Thoracic aorta (tissue), 2 donors: Measurements from ENCODE around the gene ALOX5. TPM values are rescaled to one million over a fixed set of nuclear protein-coding genes. Genes with fewer than 3 reads are reported as not detected.

ENCODE experiments used
- ATAC-seq: fragments of 150-250 bp; one replicate; pipeline ENCODE4 v1.8.0; 2017; ENCODE audit warnings: low read depth; ENCODE audit not compliant: insufficient number of reproducible peaks, low FRiP score
- DNase-seq: peaks from one replicate; pipeline ENCODE4 v3.0.0-alpha.2; 2020; ENCODE audit warnings: low spot score
- H3K27ac ChIP-seq, 2 donors: fragments of 200-600 bp; sonication (generic); 1 replicate in 1 of 2; 2 replicates in 1 of 2; pipeline ENCODE4 v1.5.1; 2016; ENCODE audit warnings: mild to moderate bottlenecking in 2 of 2, moderate library complexity in 2 of 2
- H3K27me3 ChIP-seq: fragments of 200-600 bp; sonication (generic); replicated peaks from 2 replicates; pipeline ENCODE4 v1.6.0; 2016; ENCODE audit warnings: mild to moderate bottlenecking; ENCODE audit not compliant: insufficient read depth
- H3K36me3 ChIP-seq: fragments of 200-600 bp; sonication (generic); one replicate; pipeline ENCODE4 v1.5.1; 2016
- H3K4me1 ChIP-seq, 2 donors: fragments of 200-600 bp; sonication (generic); 1 replicate in 1 of 2; 2 replicates in 1 of 2; pipeline versions ENCODE4 v1.5.1 to v1.6.0; 2016; ENCODE audit warnings: low read depth in 2 of 2, mild to moderate bottlenecking in 1 of 2; ENCODE audit not compliant: control insufficient read depth in 1 of 2
- H3K4me3 ChIP-seq: fragments of 200-600 bp; sonication (generic); 2 replicates; pipeline ENCODE4 v1.5.1; 2016; ENCODE audit warnings: mild to moderate bottlenecking
- H3K9me3 ChIP-seq: fragments of 200-600 bp; sonication (generic); 2 replicates; pipeline ENCODE4 v1.5.1; 2016
- total RNA-seq, 2 donors: library from RNA; depleted of rRNA; stranded (reverse); fragments of >200 nt; gene quantifications; one replicate each; pipeline versions ENCODE4 v1.1.0 to v1.2.3, GENCODE V29; 2016
- TF ChIP-seq, protein P1 (sequence below): fragments of 200-600 bp; sonication (generic); IDR thresholded peaks from one replicate; pipeline ENCODE4 v1.5.1; 2019; ENCODE audit warnings: antibody characterized with exemption

The ALOX5 gene
- total RNA-seq, 2 donors from 2014 or later: 64.1 to 69.7 TPM

- peaks cover under 1 to 8% of the 10 kb centered on the region in 2 donors for H3K4me1 ChIP-seq
- DNase-seq (no peak), ATAC-seq (no peak)
- no peaks in the 10 kb centered on the region for H3K36me3 ChIP-seq
- H3K9me3 ChIP-seq: no peaks in the 10 kb centered on the region
- no peak overlapping the region for H3K27ac ChIP-seq
- TF ChIP-seq, protein P1, sequence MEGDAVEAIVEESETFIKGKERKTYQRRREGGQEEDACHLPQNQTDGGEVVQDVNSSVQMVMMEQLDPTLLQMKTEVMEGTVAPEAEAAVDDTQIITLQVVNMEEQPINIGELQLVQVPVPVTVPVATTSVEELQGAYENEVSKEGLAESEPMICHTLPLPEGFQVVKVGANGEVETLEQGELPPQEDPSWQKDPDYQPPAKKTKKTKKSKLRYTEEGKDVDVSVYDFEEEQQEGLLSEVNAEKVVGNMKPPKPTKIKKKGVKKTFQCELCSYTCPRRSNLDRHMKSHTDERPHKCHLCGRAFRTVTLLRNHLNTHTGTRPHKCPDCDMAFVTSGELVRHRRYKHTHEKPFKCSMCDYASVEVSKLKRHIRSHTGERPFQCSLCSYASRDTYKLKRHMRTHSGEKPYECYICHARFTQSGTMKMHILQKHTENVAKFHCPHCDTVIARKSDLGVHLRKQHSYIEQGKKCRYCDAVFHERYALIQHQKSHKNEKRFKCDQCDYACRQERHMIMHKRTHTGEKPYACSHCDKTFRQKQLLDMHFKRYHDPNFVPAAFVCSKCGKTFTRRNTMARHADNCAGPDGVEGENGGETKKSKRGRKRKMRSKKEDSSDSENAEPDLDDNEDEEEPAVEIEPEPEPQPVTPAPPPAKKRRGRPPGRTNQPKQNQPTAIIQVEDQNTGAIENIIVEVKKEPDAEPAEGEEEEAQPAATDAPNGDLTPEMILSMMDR: no peak
- no peaks in the 10 kb centered on the region for H3K27me3 ChIP-seq
- H3K4me3 ChIP-seq: no peak overlapping the region
These were observed 51.9 kb downstream of the ALOX5 start for GRCh38 chr10:45425621-45426563.

GRCh38 chr10:45427262-45427969, 53.4 kb downstream of the ALOX5 start:
- no peaks in the 10 kb centered on the region for H3K9me3 ChIP-seq
- TF ChIP-seq, protein P1: no peak
- no peak overlapping the region for H3K4me3 ChIP-seq
- no peak for DNase-seq
- H3K4me1 ChIP-seq: no peaks in the 10 kb centered on the region
- ATAC-seq: no peak
- no peak overlapping the region for H3K27ac ChIP-seq
- H3K36me3 ChIP-seq: no peaks in the 10 kb centered on the region
- H3K27me3 ChIP-seq: no peaks in the 10 kb centered on the region

DNA sequence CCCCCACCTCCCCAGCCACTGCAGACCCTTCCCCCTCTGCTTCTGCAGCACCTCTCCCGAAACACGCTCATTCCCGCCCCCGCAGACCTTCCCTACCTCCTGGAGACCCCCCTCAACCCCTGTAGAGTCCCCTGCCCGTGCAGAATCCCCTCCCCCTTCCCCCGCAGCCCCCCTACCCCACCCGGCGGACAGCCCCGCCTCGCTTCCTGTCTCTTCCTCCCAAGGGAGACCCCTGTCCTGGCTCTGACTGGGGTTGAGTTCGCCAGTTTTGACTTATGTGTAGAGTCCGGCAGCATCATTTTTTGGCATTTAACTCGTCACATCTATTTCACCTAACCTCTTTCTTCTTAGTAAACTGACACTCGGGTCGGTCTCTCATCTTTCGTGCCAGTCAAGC, 54.0 kb downstream of the ALOX5 start:
- no peak overlapping the region for H3K4me3 ChIP-seq

GRCh38 chr10:45428611-45429510, 54.8 kb downstream of the ALOX5 start:
- H3K27me3 ChIP-seq: no peaks in the 10 kb centered on the region
- TF ChIP-seq, protein P1: no peak
- H3K36me3 ChIP-seq: no peaks in the 10 kb centered on the region
- H3K4me3 ChIP-seq: no peak overlapping the region
- H3K4me1 ChIP-seq: no peaks in the 10 kb centered on the region
- H3K27ac ChIP-seq: no peak overlapping the region
- no peaks in the 10 kb centered on the region for H3K9me3 ChIP-seq
- ATAC-seq (no peak), DNase-seq (no peak)

More for the DNA sequence above, 54.0 kb downstream of the ALOX5 start:
- TF ChIP-seq, protein P1: no peak
- Histone ChIP-seq H3K27ac (no peak overlapping the region), H3K36me3 (no peaks in the 10 kb centered on the region), H3K27me3 (no peaks in the 10 kb centered on the region), H3K9me3 (no peaks in the 10 kb centered on the region), H3K4me1 (no peaks in the 10 kb centered on the region)
- DNase-seq: no peak
- ATAC-seq: no peak
